Activated CD8-positive, alpha-beta T cell treated with anti-CD3 and anti-CD28 coated beads for 36 hours (primary cell): ENCODE data around the gene RAB3GAP2. TPM values are rescaled to one million over a fixed set of nuclear protein-coding genes. Genes with fewer than 3 reads are reported as not detected.

Experiments
- ATAC-seq: fragments of 200-7000 bp; cut with Tn5 transposase; one replicate; pipeline ENCODE4 v1.10.0; 2021; ENCODE audit warnings: mild to moderate bottlenecking, moderate library complexity
- CTCF ChIA-PET: fragments of 350-600 bp; sonication (Branson Sonifier 250); formaldehyde crosslinking; loops from one replicate; lab custom pipeline; 2021; ENCODE audit warnings: antibody characterized with exemption; lab: Charles Lee
- POLR2A ChIA-PET: fragments of 350-600 bp; sonication (Branson Sonifier 250); formaldehyde crosslinking; loops from one replicate; lab custom pipeline; 2021; ENCODE audit warnings: antibody characterized with exemption; lab: Charles Lee
- DNase-seq: peaks from one replicate; pipeline ENCODE4 v3.0.0-alpha.2; 2020
- H3K27ac Mint-ChIP-seq: one replicate; pipeline ENCODE4 v1.8.0; 2021; ENCODE audit warnings: mild to moderate bottlenecking, mixed read lengths
- H3K27me3 Mint-ChIP-seq: one replicate; pipeline ENCODE4 v1.8.0; 2021; ENCODE audit warnings: mixed read lengths
- H3K36me3 Mint-ChIP-seq: one replicate; pipeline ENCODE4 v1.8.0; 2021; ENCODE audit warnings: low read depth, mixed read lengths
- H3K4me1 Mint-ChIP-seq: one replicate; pipeline ENCODE4 v1.8.0; 2021; ENCODE audit warnings: low read depth, mixed read lengths
- H3K4me3 Mint-ChIP-seq: one replicate; pipeline ENCODE4 v1.8.0; 2021; ENCODE audit warnings: mild to moderate bottlenecking, moderate library complexity, mixed read lengths
- H3K9me3 Mint-ChIP-seq: one replicate; pipeline ENCODE4 v1.8.0; 2021; ENCODE audit warnings: mixed read lengths
- CTCF ChIP-seq: fragments of 200-600 bp; IDR thresholded peaks from one replicate; pipeline ENCODE4 v1.8.0; 2022; ENCODE audit warnings: antibody characterized with exemption, mild to moderate bottlenecking
- intact Hi-C: fragments of 100-400 bp; cut with micrococcal nuclease; formaldehyde crosslinking; loops from one replicate; pipeline ENCODE4 v1.10.0; 2022
- total RNA-seq, 2 experiments: library from RNA; stranded (reverse); gene quantifications; one replicate each; pipeline ENCODE4 v1.2.3, GENCODE V29; 2021

RAB3GAP2 gene
- total RNA-seq, 2 experiments from 2014 or later = 50.6 to 53.5 TPM

GRCh38 chr1:220306339-220306738 is 34.1 kb upstream of the RAB3GAP2 start:
- ChIA-PET CTCF (no interaction called here), POLR2A (interaction anchor here (0.6 kb wide), 1 partner anchor 117 kb away, joined by 4 read pairs; no protein-coding TSS in a partner anchor)
- no peak for TF ChIP-seq CTCF
- DNase-seq (no peak), ATAC-seq (no peak)
- H3K36me3 Mint-ChIP-seq = no peaks in the 10 kb centered on the region
- H3K4me1 Mint-ChIP-seq = no peaks in the 10 kb centered on the region
- H3K27me3 Mint-ChIP-seq = peaks cover 13% of the 10 kb centered on the region
- H3K27ac Mint-ChIP-seq = no peak overlapping the region
- no peak overlapping the region for H3K4me3 Mint-ChIP-seq
- intact Hi-C loops = no loop called here
- H3K9me3 Mint-ChIP-seq = no peaks in the 10 kb centered on the region

GRCh38 chr1:220303871-220304270 is 31.6 kb upstream of the RAB3GAP2 start:
- no peak for TF ChIP-seq CTCF
- H3K27me3 Mint-ChIP-seq = peaks cover 11% of the 10 kb centered on the region
- ATAC-seq (no peak), DNase-seq (no peak)
- H3K4me3 Mint-ChIP-seq = no peak overlapping the region
- intact Hi-C loops = no loop called here
- ChIA-PET CTCF (no interaction called here), POLR2A (no interaction called here)
- no peaks in the 10 kb centered on the region for H3K4me1 Mint-ChIP-seq
- H3K27ac Mint-ChIP-seq = no peak overlapping the region
- no peaks in the 10 kb centered on the region for H3K9me3 Mint-ChIP-seq
- H3K36me3 Mint-ChIP-seq = no peaks in the 10 kb centered on the region

- Mint-ChIP-seq H3K36me3 (no peaks in the 10 kb centered on the region), H3K27me3 (peaks cover 10% of the 10 kb centered on the region), H3K4me1 (no peaks in the 10 kb centered on the region), H3K27ac (no peak overlapping the region), H3K4me3 (no peak overlapping the region), H3K9me3 (no peaks in the 10 kb centered on the region)
- intact Hi-C loops = no loop called here
- no peak for DNase-seq
- ChIA-PET CTCF (no interaction called here), POLR2A (no interaction called here)
- no peak for ATAC-seq
- no peak for TF ChIP-seq CTCF
Measured at GRCh38 chr1:220301630-220302029, 29.4 kb upstream of the RAB3GAP2 start.

GRCh38 chr1:220300442-220301121 is 28.3 kb upstream of the RAB3GAP2 start:
- Mint-ChIP-seq H3K4me3 (no peak overlapping the region), H3K27ac (peak overlapping the region; percentile 18), H3K36me3 (no peaks in the 10 kb centered on the region), H3K4me1 (no peaks in the 10 kb centered on the region), H3K27me3 (peaks cover 15% of the 10 kb centered on the region), H3K9me3 (no peaks in the 10 kb centered on the region)
- intact Hi-C loops = no loop called here
- ChIA-PET POLR2A (no interaction called here), CTCF (interaction anchor here (1.2 kb wide), 1 partner anchor 149 kb away, joined by 3 read pairs; no protein-coding TSS in a partner anchor)
- ATAC-seq (no peak), DNase-seq (no peak)
- no peak for TF ChIP-seq CTCF

GRCh38 chr1:220299337-220299736 is 27.1 kb upstream of the RAB3GAP2 start:
- intact Hi-C loops = no loop called here
- ATAC-seq = no peak

More at GRCh38 chr1:220299337-220299736, 27.1 kb upstream of the RAB3GAP2 start:
- Mint-ChIP-seq H3K27ac (no peak overlapping the region), H3K4me1 (no peaks in the 10 kb centered on the region), H3K9me3 (no peaks in the 10 kb centered on the region), H3K36me3 (no peaks in the 10 kb centered on the region), H3K27me3 (peaks cover 19% of the 10 kb centered on the region), H3K4me3 (no peak overlapping the region)
- no peak for DNase-seq
- TF ChIP-seq CTCF = no peak
- POLR2A ChIA-PET = interaction anchor here (0.9 kb wide), 1 partner anchor 13 kb away, joined by 3 read pairs; no protein-coding TSS in a partner anchor
- CTCF ChIA-PET = interaction anchor here (1.0 to 1.4 kb wide), 2 partner anchors 10 to 12 kb away, joined by 3 read pairs; no protein-coding TSS in a partner anchor
